Measurements from ENCODE around the gene HSPA12B.

HSPA12B gene

GRCh38 chr20:3765171-3765882 is 32.8 kb downstream of the HSPA12B start:
- no peak for DNase-seq (ENCODE audit: low read depth in 2 of 2)

- no peak for DNase-seq (ENCODE audit: low read depth in 2 of 2)
These were observed 34.1 kb downstream of the HSPA12B start for GRCh38 chr20:3766422-3767109.

DNA sequence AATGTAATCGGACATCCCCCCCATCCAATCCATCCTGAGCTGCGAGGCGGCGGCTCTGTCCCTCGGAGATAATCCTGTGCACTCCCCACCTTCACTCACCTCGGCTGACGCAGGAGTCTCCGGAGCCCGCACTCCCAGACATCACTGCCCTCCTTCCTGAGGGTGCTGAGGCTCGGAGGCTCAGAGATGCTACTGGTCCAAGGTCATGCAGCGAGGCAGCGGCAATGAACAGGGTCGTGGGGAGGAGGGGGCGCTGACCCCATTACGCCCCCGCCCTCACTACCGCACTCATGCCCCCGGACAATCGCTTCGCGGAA is 34.6 kb downstream of the HSPA12B start:
- no peak for DNase-seq (ENCODE audit: low read depth in 2 of 2)

GRCh38 chr20:3767427-3768341 is 35.2 kb downstream of the HSPA12B start, which contains the start of gene ADISSP:
TSS of gene ADISSP (minus strand) at chr20:3767753. CDS start at chr20:3760100, 7,653 bp downstream.
- DNase-seq (ENCODE audit: low read depth in 2 of 2), result peak; percentile 96 to 97

DNA sequence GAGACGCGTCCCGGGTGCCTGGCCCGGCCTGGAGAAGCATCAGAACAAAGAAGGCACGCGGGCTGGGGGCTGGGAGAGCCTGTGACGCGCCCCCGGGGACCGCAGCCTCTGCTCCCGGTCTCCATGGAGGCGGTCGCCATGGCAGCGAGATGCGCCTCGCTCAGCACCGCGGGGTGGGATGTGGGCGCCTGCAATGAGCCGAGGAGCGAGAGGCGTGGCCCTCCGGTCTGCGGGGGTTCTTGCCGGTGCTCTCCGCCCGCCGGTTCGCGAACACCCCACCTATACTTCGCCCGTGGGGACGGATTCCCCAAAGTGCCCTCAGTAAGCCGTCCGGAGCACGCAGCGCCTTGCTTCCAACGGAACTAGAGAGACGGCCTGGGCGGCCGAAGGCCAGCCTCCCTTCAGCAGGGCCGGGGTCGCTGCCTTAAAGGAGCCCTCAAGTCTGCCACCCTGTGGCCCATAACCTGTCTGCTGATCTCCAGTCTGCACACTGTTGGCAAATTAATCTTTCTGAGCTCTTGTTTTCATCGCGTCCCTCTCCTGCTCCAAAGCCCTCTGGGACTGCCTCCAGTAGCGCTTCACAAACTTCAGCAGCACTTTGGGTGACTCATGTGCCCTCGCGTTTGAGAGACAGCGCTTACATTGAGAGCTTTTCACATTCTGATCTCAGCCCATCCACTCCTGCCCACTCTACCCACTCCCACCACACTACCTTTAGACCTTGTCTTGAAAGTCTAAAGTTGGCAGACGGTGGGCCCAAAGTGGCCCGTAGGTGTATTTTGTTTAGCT is 36.1 kb downstream of the HSPA12B start:
- DNase-seq (ENCODE audit: low read depth in 2 of 2), result peak in 1 of 2 experiments; percentile 62

- no peak for DNase-seq (ENCODE audit: low read depth in 2 of 2)
These were observed 39.1 kb downstream of the HSPA12B start for GRCh38 chr20:3771552-3772058.

DNA sequence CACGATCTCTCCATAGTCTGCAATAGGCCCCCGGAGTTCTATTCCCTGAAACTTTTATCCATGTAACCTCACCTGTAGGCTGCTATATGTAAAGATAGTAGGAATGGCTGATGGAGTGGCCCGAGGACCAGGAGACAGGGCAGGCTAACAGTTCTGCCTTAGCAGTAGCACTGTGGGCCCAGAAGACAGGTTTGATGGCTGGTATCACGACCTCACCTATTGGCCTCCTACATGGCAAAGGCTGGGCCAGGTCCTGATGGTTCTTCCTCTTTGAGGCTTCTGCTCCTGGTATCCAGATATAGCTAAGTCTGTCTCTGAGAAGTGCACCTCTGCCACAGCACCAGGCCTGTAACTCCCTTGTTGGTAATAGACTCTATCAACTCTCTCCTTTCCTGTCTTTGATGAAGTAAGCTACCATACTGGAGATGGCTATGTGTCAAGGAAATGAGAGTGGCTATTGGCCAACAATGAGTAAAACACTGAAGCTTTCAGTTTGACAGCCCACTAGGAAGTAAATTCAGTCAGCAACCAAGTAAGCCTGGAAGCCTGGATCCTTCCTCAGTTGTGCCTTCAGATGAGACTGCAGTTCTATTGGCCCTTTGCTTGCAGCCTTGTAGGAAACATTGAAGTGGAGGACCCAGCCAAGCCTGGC is 43.1 kb downstream of the HSPA12B start:
- no peak for DNase-seq (ENCODE audit: low read depth in 2 of 2)

- no peak for DNase-seq (ENCODE audit: low read depth in 2 of 2)
These were observed 44.9 kb downstream of the HSPA12B start for GRCh38 chr20:3777381-3777715.

GRCh38 chr20:3777716-3778629 is 45.5 kb downstream of the HSPA12B start:
- peak in 1 of 2 experiments; percentile 10 for DNase-seq (ENCODE audit: low read depth in 2 of 2)

- DNase-seq (ENCODE audit: low read depth in 2 of 2), result no peak
These were observed 46.5 kb downstream of the HSPA12B start for GRCh38 chr20:3778976-3779375.

- peak; percentile 83 to 86 for DNase-seq (ENCODE audit: low read depth in 2 of 2)
These were observed 48.8 kb downstream of the HSPA12B start, which contains the start of gene SPEF1 for GRCh38 chr20:3781153-3781910. TSS of gene SPEF1 (minus strand) at chr20:3781448. CDS start at chr20:3781287, 161 bp downstream.

GRCh38 chr20:3782597-3782996 is 50.1 kb downstream of the HSPA12B start:
- DNase-seq (ENCODE audit: low read depth in 2 of 2), result no peak

GRCh38 chr20:3783068-3783489 is 50.6 kb downstream of the HSPA12B start:
- DNase-seq (ENCODE audit: low read depth in 2 of 2), result no peak

DNA sequence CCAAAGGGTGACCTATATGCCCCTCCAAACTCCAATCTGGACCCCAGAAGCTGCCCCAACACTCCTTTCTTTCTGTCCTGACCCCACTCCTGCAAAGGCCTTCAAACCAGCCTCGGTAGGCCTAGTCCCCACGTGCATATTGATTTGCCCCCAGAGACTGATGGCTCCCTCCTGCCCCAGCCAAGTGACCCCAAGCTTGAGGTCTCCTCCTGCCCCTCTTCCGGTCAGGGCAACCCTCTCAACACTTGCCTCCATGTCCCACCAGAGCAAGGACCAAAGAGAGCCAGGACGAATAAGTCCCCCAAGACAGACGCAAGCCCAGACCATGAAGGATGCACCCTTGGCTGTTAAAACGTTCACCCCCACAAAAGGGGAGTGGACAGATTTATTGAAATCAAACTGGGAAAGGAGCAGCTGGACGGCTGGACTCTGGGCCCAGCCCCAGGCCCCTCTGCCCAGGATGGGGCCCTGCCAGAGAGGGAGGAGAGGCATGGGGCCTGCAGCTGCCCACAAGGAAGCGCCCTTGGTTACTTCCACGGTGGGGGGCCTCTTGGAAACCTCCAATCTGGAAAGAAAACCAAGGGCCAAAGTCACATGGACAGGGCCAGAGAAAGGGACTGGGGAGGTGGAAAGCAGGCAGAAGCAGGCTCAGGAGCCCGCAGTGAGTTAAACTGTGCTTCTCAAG is 51.2 kb downstream of the HSPA12B start:
- DNase-seq (ENCODE audit: low read depth in 2 of 2), result no peak

- DNase-seq (ENCODE audit: low read depth in 2 of 2), result no peak
These were observed 51.9 kb downstream of the HSPA12B start for GRCh38 chr20:3784216-3784853.

- no peak for DNase-seq (ENCODE audit: low read depth in 2 of 2)
These were observed 52.4 kb downstream of the HSPA12B start for GRCh38 chr20:3784863-3785239.

DNA sequence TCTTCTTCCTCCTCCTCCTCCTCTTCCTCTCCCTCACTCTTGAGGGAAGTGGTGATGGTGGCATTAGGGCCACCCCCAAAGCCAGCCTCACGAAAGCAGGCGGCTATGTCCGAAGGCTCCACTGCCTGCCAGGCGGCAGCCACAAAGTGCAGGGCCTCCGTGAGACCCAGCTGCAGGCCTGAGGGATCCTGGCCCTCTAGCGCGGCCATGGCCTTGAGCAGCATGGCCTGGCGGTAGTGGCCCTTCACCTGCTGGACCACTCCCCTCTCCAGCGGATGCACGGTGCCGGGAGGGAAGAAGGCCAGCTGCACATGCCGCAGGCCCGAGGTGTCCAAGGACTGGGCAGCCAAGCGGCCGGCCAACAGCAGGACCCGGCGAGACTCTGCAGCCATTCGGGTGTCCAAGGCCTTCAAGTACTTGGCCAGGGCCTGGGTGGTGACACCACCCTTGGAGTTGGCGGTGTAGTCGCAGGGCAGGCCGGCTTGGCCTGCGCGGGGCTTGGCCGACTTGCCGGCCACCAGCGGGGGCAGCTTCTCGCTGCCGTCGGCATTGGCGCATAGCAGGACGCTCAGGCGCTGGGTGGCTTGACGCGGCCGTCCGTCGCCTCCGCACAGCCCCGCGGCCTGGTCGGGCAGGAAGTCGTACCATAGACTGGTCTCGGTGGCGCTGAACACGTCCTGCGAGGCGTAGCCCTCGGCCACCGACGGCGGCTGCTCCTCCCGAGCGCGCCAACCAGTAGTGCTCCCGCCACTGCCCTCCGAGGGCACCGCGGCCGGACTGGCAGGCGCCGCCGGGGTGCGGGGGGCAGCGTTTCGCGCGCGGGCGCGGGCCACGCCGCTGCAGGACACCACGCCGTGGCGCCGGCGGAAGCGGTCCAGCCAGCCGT is 53.0 kb downstream of the HSPA12B start:
- no peak for DNase-seq (ENCODE audit: low read depth in 2 of 2)

All from fibroblast of skin of left quadriceps (primary cell).